Activated CD8-positive, alpha-beta memory T cell treated with anti-CD3 and anti-CD28 coated beads, Interleukin-2, amount 10 ng/mL, durations not matched to agents 7 days and 5 days (primary cell): Measurements from ENCODE around the gene BPIFB4. TPM values are rescaled to one million over a fixed set of nuclear protein-coding genes. Genes with fewer than 3 reads are reported as not detected.
"Not testable (repeated sequence)": the region's sequence is repeated elsewhere in the genome, so short reads cannot be mapped to it uniquely, and the experiment has no call there.

Source experiments
- ATAC-seq: fragments of 150-1000 bp; cut with Tn5 transposase; one replicate; pipeline ENCODE4 v1.10.0; 2021; ENCODE audit warnings: moderate library complexity
- CTCF ChIA-PET: fragments of 350-600 bp; sonication (Branson Sonifier 250); formaldehyde crosslinking; loops from one replicate; lab custom pipeline; 2021; ENCODE audit warnings: antibody characterized with exemption; lab: Charles Lee
- DNase-seq: peaks from one replicate; pipeline ENCODE4 v3.0.0-alpha.2; 2020
- H3K27ac Mint-ChIP-seq: one replicate; pipeline ENCODE4 v1.8.0; 2021; ENCODE audit warnings: mild to moderate bottlenecking, mixed read lengths
- H3K27me3 Mint-ChIP-seq: one replicate; pipeline ENCODE4 v1.8.0; 2021; ENCODE audit warnings: mixed read lengths
- H3K36me3 Mint-ChIP-seq: one replicate; pipeline ENCODE4 v1.8.0; 2021; ENCODE audit warnings: mild to moderate bottlenecking, mixed read lengths
- H3K4me1 Mint-ChIP-seq: one replicate; pipeline ENCODE4 v1.8.0; 2021; ENCODE audit warnings: mixed read lengths
- H3K4me3 Mint-ChIP-seq: one replicate; pipeline ENCODE4 v1.8.0; 2021; ENCODE audit warnings: mild to moderate bottlenecking, moderate library complexity, mixed read lengths
- H3K9me3 Mint-ChIP-seq: one replicate; pipeline ENCODE4 v1.8.0; 2022; ENCODE audit warnings: low read depth, mixed read lengths
- total RNA-seq, 2 experiments: library from RNA; stranded (reverse); gene quantifications; one replicate each; pipeline ENCODE4 v1.2.3, GENCODE V29; 2021

The BPIFB4 gene
- total RNA-seq, 2 experiments from 2014 or later = not detected

DNA sequence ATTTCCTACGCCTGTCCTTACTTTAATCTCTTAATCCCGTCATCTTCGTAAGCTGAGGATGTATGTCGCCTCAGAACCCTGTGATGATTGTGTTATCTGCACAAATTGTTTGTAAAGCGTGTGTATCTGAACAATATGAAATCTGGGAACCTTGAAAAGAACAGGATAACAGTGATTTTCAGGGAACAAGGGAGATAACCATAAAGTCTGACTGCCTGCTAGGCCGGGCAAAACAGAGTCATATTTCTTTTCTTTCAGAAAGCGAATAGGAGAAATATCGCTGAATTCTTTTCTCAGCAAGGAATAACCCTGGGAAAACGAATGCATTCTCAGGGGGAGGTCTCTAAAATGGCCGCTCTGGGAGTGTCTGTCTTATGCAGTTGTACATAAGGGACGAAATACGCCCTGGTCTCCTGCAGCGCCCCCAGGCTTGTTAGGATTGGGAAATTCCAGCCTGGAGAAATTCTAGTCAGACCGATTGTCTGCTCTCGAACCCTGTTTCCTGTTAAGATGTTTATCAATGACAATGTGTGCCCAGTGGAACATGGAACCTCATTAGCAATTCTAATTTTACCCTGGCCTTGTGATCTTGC, 34.2 kb upstream of the BPIFB4 start:
- ATAC-seq, DNase-seq, H3K36me3 Mint-ChIP-seq, H3K4me1 Mint-ChIP-seq, H3K27me3 Mint-ChIP-seq, CTCF ChIA-PET, H3K27ac Mint-ChIP-seq, H3K9me3 Mint-ChIP-seq, H3K4me3 Mint-ChIP-seq: not testable (repeated sequence)

DNA sequence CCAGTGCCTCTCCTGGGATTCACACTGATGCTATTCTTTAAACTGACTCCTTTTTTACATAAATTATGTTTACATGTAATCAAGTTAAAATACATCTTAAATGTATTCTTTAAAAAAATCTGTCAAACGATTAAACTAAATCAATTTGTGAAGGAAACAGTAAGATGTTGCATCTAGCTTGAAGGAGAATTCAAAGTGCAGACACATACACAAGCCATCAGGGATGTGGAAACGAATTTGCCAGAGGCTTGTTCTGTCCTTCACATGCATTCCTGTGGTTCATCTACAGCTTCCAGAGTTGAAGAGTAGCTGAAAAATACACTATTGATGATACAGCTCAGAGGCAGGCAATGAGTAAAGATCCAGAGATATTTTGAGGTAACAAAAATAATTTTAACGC, 33.0 kb upstream of the BPIFB4 start:
- H3K4me3 Mint-ChIP-seq = no peak overlapping the region
- CTCF ChIA-PET = no interaction called here
- ATAC-seq (no peak), DNase-seq (no peak)
- no peaks in the 10 kb centered on the region for H3K4me1 Mint-ChIP-seq
- H3K36me3 Mint-ChIP-seq = no peaks in the 10 kb centered on the region
- peaks cover 4% of the 10 kb centered on the region for H3K9me3 Mint-ChIP-seq
- no peaks in the 10 kb centered on the region for H3K27me3 Mint-ChIP-seq
- H3K27ac Mint-ChIP-seq = no peak overlapping the region

DNA sequence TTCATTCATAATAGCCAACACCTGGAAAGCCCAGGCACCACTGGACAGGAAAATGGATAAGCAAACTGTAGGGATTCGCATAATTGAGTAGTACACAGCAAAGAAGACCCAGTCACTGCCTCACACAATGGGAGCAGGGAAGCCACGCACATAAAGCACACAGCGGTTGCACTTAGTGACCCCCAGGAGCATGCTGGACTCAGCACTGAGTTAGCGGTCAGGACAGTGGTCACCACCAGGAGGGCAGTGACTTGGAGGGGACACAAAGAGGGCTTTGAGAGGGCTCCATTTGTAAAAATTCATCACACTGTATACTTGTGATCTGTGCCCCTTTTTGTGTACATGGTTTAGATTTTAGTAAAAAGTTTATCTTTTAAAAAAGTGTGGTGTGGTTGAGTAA, 28.1 kb upstream of the BPIFB4 start:
- DNase-seq (no peak), ATAC-seq (no peak)
- Mint-ChIP-seq H3K36me3 (no peaks in the 10 kb centered on the region), H3K27ac (no peak overlapping the region), H3K4me1 (no peaks in the 10 kb centered on the region), H3K9me3 (no peaks in the 10 kb centered on the region), H3K27me3 (no peaks in the 10 kb centered on the region), H3K4me3 (no peak overlapping the region)
- CTCF ChIA-PET = no interaction called here

GRCh38 chr20:33053291-33054106, 25.9 kb upstream of the BPIFB4 start, which contains the start of gene BPIFB3:
BPIFB3 (plus strand) TSS chr20:33053903; CDS start chr20:33055436, 1,533 bp downstream.
- CTCF ChIA-PET = no interaction called here
- Mint-ChIP-seq H3K4me1 (no peaks in the 10 kb centered on the region), H3K27me3 (peaks cover 3% of the 10 kb centered on the region), H3K36me3 (no peaks in the 10 kb centered on the region), H3K9me3 (no peaks in the 10 kb centered on the region), H3K27ac (no peak within 1 kb of the TSS), H3K4me3 (no peak within 1 kb of the TSS)
- no peak for DNase-seq
- ATAC-seq = no peak

DNA sequence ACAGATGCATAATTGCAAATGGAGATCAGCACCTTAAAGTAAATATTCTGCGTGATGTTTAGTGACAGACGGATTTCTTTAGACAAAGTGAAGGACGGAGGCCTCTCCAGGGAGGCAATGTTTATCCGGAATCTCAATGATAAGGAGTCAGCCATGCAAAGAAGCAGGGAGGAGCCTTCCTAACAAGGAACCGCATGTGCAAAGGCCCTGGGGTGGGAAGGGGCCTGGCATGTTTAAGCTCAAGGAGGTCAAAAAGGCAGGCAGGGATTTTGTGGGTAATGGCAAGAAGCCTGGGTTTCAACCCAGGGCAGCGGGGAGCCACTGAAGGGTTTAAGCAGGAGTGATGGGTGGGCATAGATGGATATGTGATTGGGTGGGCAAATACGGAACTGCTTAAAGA, 25.1 kb upstream of the BPIFB4 start:
- Mint-ChIP-seq H3K27me3 (peaks cover 3% of the 10 kb centered on the region), H3K4me3 (no peak overlapping the region), H3K27ac (no peak overlapping the region), H3K36me3 (no peaks in the 10 kb centered on the region), H3K4me1 (no peaks in the 10 kb centered on the region), H3K9me3 (no peaks in the 10 kb centered on the region)
- ATAC-seq (no peak), DNase-seq (no peak)
- CTCF ChIA-PET = no interaction called here

- DNase-seq (no peak), ATAC-seq (no peak)
- Mint-ChIP-seq H3K27ac (no peak overlapping the region), H3K4me1 (no peaks in the 10 kb centered on the region), H3K36me3 (no peaks in the 10 kb centered on the region), H3K9me3 (no peaks in the 10 kb centered on the region), H3K27me3 (peaks cover 3% of the 10 kb centered on the region), H3K4me3 (no peak overlapping the region)
- CTCF ChIA-PET = no interaction called here
These were observed 24.7 kb upstream of the BPIFB4 start for GRCh38 chr20:33054791-33055190.

DNA sequence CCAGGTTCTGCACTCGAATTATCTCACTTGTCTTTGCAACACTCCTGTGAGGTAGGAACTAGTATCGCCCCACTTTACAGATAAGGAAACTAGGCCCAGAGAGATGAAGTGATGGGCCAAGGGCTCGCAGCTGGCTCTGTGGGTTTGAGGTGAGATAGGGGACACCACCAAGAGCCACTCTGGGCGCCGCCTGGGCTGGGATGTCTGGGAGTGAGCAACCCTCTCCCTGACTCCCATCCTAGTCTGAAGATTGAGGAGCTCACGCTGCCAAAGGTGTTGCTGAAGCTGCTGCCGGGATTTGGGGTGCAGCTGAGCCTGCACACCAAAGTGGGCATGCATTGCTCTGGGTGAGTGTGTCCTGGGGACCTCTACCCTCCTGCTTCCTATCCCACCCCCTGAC, 20.3 kb upstream of the BPIFB4 start:
- Mint-ChIP-seq H3K9me3 (no peaks in the 10 kb centered on the region), H3K36me3 (no peaks in the 10 kb centered on the region), H3K27me3 (peaks cover 3% of the 10 kb centered on the region), H3K27ac (no peak overlapping the region), H3K4me3 (no peak overlapping the region), H3K4me1 (no peaks in the 10 kb centered on the region)
- ATAC-seq = no peak
- no peak for DNase-seq
- CTCF ChIA-PET = no interaction called here

- CTCF ChIA-PET = interaction anchor here (1.0 kb wide), 1 partner anchor 114 kb away, joined by 3 read pairs; no protein-coding TSS in a partner anchor
- no peak overlapping the region for H3K27ac Mint-ChIP-seq
- peaks cover 3% of the 10 kb centered on the region for H3K27me3 Mint-ChIP-seq
- H3K4me3 Mint-ChIP-seq = no peak overlapping the region
- no peak for DNase-seq
- no peak for ATAC-seq
- no peaks in the 10 kb centered on the region for H3K4me1 Mint-ChIP-seq
- no peaks in the 10 kb centered on the region for H3K9me3 Mint-ChIP-seq
- no peaks in the 10 kb centered on the region for H3K36me3 Mint-ChIP-seq
These were observed 19.6 kb upstream of the BPIFB4 start for GRCh38 chr20:33059741-33060390.

DNA sequence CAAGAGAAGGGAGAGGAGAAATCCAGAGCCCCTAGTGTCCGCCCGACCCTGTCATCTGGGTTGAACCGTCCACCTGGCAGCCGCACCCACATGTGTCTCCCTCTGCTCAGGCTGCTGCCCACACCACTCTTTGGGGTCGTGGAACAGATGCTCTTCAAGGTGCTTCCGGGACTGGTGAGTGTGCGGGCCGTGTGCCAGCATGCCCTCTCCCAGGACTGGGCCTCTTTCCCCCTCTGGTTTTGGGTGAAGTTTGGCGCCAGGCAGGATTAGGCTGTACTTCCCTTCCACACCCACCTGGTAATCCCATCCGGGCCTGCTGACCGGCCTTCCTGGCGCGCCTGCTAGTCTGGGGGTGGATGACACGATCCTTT, 17.8 kb upstream of the BPIFB4 start:
- no peak overlapping the region for H3K4me3 Mint-ChIP-seq
- ATAC-seq (no peak), DNase-seq (no peak)
- CTCF ChIA-PET = no interaction called here
- H3K27ac Mint-ChIP-seq = no peak overlapping the region
- no peaks in the 10 kb centered on the region for H3K36me3 Mint-ChIP-seq
- no peaks in the 10 kb centered on the region for H3K9me3 Mint-ChIP-seq
- H3K4me1 Mint-ChIP-seq = no peaks in the 10 kb centered on the region
- H3K27me3 Mint-ChIP-seq = peaks cover 3% of the 10 kb centered on the region

- Mint-ChIP-seq H3K36me3 (no peaks in the 10 kb centered on the region), H3K9me3 (no peaks in the 10 kb centered on the region), H3K27ac (no peak overlapping the region), H3K4me3 (no peak overlapping the region), H3K4me1 (no peaks in the 10 kb centered on the region), H3K27me3 (peaks cover 3% of the 10 kb centered on the region)
- ATAC-seq (no peak), DNase-seq (no peak)
- CTCF ChIA-PET = no interaction called here
These were observed 17.2 kb upstream of the BPIFB4 start for GRCh38 chr20:33062105-33062824.

DNA sequence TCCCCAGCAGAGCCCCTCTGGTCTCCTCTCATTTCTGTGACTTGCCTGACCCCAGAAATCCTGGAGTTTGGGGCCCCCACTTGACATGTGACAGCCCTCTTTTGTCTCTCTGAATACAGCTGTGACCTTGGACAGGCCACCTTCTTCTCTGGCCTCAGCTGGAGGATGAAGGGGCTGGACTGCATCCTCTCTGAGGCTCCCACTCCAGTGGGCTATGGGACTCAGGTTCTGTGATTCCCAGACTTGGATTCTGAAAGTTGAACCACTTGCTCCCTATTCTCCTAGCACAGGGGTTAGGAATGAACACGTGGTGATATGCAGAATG, 16.7 kb upstream of the BPIFB4 start:
- H3K27ac Mint-ChIP-seq = no peak overlapping the region
- H3K36me3 Mint-ChIP-seq = no peaks in the 10 kb centered on the region
- H3K4me3 Mint-ChIP-seq = no peak overlapping the region
- DNase-seq = no peak
- H3K4me1 Mint-ChIP-seq = no peaks in the 10 kb centered on the region
- H3K9me3 Mint-ChIP-seq = no peaks in the 10 kb centered on the region
- CTCF ChIA-PET = no interaction called here
- peaks cover 2% of the 10 kb centered on the region for H3K27me3 Mint-ChIP-seq
- no peak for ATAC-seq

GRCh38 chr20:33063271-33063670, 16.2 kb upstream of the BPIFB4 start:
- Mint-ChIP-seq H3K36me3 (no peaks in the 10 kb centered on the region), H3K27me3 (no peaks in the 10 kb centered on the region), H3K9me3 (no peaks in the 10 kb centered on the region), H3K27ac (no peak overlapping the region), H3K4me3 (no peak overlapping the region), H3K4me1 (no peaks in the 10 kb centered on the region)
- CTCF ChIA-PET = no interaction called here
- no peak for DNase-seq
- no peak for ATAC-seq

GRCh38 chr20:33064572-33065287, 14.7 kb upstream of the BPIFB4 start:
- Mint-ChIP-seq H3K4me1 (no peaks in the 10 kb centered on the region), H3K36me3 (no peaks in the 10 kb centered on the region), H3K27me3 (no peaks in the 10 kb centered on the region), H3K9me3 (no peaks in the 10 kb centered on the region), H3K4me3 (no peak overlapping the region), H3K27ac (no peak overlapping the region)
- CTCF ChIA-PET = interaction anchor here (0.7 to 1.2 kb wide), 3 partner anchors 12 to 162 kb away, joined by 3 to 5 read pairs (median 3); no protein-coding TSS in a partner anchor
- ATAC-seq = no peak
- DNase-seq = no peak
